HEK293 (cell line): ENCODE measurements around the gene ERICH4.

Experiments used
- CTCF ChIA-PET: fragments of 350-600 bp; formaldehyde crosslinking; extraction: SDS; loops from one replicate; lab custom pipeline; 2021; ENCODE audit warnings: antibody characterized with exemption; lab: Yijun Ruan, JAX
- POLR2A ChIA-PET: fragments of 300-600 bp; formaldehyde crosslinking; extraction: SDS; loops from one replicate; lab custom pipeline; 2020; ENCODE audit warnings: antibody characterized with exemption, inconsistent platforms; lab: Yijun Ruan, JAX
- H3K27ac ChIP-seq: fragments of 200-500 bp; sonication (Bioruptor generic); 2 replicates; pipeline ENCODE4 v1.5.1; 2014; ENCODE audit warnings: low read depth, low read length, control low read depth, inconsistent platforms; ENCODE audit errors: extremely low read depth
- H3K36me3 ChIP-seq, 2 experiments: fragments of 200-500 bp in 1 of 2; sonication (Bioruptor generic) in 1 of 2; 1 replicate in 1 of 2; 2 replicates in 1 of 2; pipeline ENCODE4 v1.5.1; 2014 to 2017; ENCODE audit warnings: inconsistent platforms in 2 of 2, low read length in 2 of 2; ENCODE audit not compliant: control insufficient read depth in 2 of 2, insufficient read depth in 1 of 2
- H3K4me1 ChIP-seq: fragments of 200-500 bp; sonication (Bioruptor generic); 2 replicates; pipeline ENCODE4 v1.5.1; 2014; ENCODE audit warnings: mild to moderate bottlenecking, low read length, inconsistent platforms; ENCODE audit not compliant: control insufficient read depth, insufficient read depth
- H3K4me3 ChIP-seq: 2 replicates; pipeline ENCODE4 v1.5.1; 2011; ENCODE audit warnings: low read depth, mild to moderate bottlenecking, control low read depth, low read length, moderate library complexity
- H3K9me3 ChIP-seq: fragments of 200-500 bp; sonication (Bioruptor generic); 2 replicates; pipeline ENCODE4 v1.5.1; 2014; ENCODE audit warnings: low read depth, low read length, inconsistent platforms; ENCODE audit not compliant: control insufficient read depth, insufficient read depth
- AEBP2 ChIP-seq: fragments of 450-650 bp; formaldehyde crosslinking; IDR thresholded peaks from 2 replicates; pipeline ENCODE4 v1.5.1; 2016; ENCODE audit warnings: missing biosample characterization, missing genetic modification characterization, borderline replicate concordance
- BCL11A ChIP-seq: fragments of 450-650 bp; formaldehyde crosslinking; IDR thresholded peaks from 2 replicates; pipeline ENCODE4 v1.5.1; 2016; ENCODE audit warnings: low read depth, missing biosample characterization, missing genetic modification characterization
- FEZF1 ChIP-seq: fragments of 450-650 bp; formaldehyde crosslinking; IDR thresholded peaks from 2 replicates; pipeline ENCODE4 v1.5.1; 2016; ENCODE audit warnings: missing biosample characterization, missing genetic modification characterization
- MZF1 ChIP-seq: fragments of 450-650 bp; formaldehyde crosslinking; IDR thresholded peaks from 2 replicates; pipeline ENCODE4 v1.5.1; 2017; ENCODE audit warnings: missing biosample characterization, missing genetic modification characterization, borderline replicate concordance
- SP2 ChIP-seq: fragments of 450-650 bp; formaldehyde crosslinking; IDR thresholded peaks from 2 replicates; pipeline ENCODE4 v1.5.1; 2016; ENCODE audit warnings: missing biosample characterization, missing genetic modification characterization
- ZNF133 ChIP-seq: fragments of 450-650 bp; formaldehyde crosslinking; IDR thresholded peaks from 2 replicates; pipeline ENCODE4 v1.5.1; 2016; ENCODE audit warnings: missing biosample characterization, missing genetic modification characterization
- ZNF155 ChIP-seq: fragments of 450-650 bp; formaldehyde crosslinking; IDR thresholded peaks from 2 replicates; pipeline ENCODE4 v1.5.1; 2016; ENCODE audit warnings: missing biosample characterization, missing genetic modification characterization
- ZNF274 ChIP-seq, 2 experiments: fragments of 200-500 bp in 1 of 2; fragments of 450-650 bp in 1 of 2; sonication (Bioruptor generic) in 1 of 2; formaldehyde crosslinking in 1 of 2; IDR thresholded peaks; 2 replicates each; pipeline versions ENCODE4 v1.5.1 to v1.6.1; 2014 to 2016; ENCODE audit warnings: borderline replicate concordance in 1 of 2, inconsistent platforms in 1 of 2, low read length in 1 of 2, missing biosample characterization in 1 of 2, missing genetic modification characterization in 1 of 2
- ZNF302 ChIP-seq: fragments of 450-650 bp; formaldehyde crosslinking; IDR thresholded peaks from 2 replicates; pipeline ENCODE4 v1.5.1; 2016; ENCODE audit warnings: missing biosample characterization, missing genetic modification characterization, low read depth
- ZNF366 ChIP-seq: fragments of 450-650 bp; formaldehyde crosslinking; conservative IDR thresholded peaks from 2 replicates; pipeline ENCODE4 v1.5.1; 2016; ENCODE audit warnings: missing biosample characterization, missing genetic modification characterization
- ZNF37A ChIP-seq: fragments of 450-650 bp; IDR thresholded peaks from 2 replicates; pipeline ENCODE4 v1.5.1; 2018; ENCODE audit warnings: missing biosample characterization, missing genetic modification characterization
- ZNF404 ChIP-seq: fragments of 450-650 bp; formaldehyde crosslinking; IDR thresholded peaks from 2 replicates; pipeline ENCODE4 v1.5.1; 2017; ENCODE audit warnings: missing biosample characterization, missing genetic modification characterization
- ZNF529 ChIP-seq: fragments of 450-650 bp; formaldehyde crosslinking; IDR thresholded peaks from 2 replicates; pipeline ENCODE4 v1.5.1; 2017; ENCODE audit warnings: missing genetic modification characterization, missing biosample characterization; ENCODE audit not compliant: insufficient replicate concordance
- ZNF549 ChIP-seq: fragments of 450-650 bp; IDR thresholded peaks from 2 replicates; pipeline ENCODE4 v1.5.1; 2018; ENCODE audit warnings: missing biosample characterization, missing genetic modification characterization, mild to moderate bottlenecking, inconsistent platforms, moderate library complexity
- ZNF560 ChIP-seq: fragments of 450-650 bp; formaldehyde crosslinking; IDR thresholded peaks from 2 replicates; pipeline ENCODE4 v1.5.1; 2017; ENCODE audit warnings: missing biosample characterization, missing genetic modification characterization, borderline replicate concordance
- ZNF561 ChIP-seq: fragments of 450-650 bp; IDR thresholded peaks from 2 replicates; pipeline ENCODE4 v1.5.1; 2018; ENCODE audit warnings: missing biosample characterization, missing genetic modification characterization, borderline replicate concordance
- ZNF610 ChIP-seq: fragments of 450-650 bp; formaldehyde crosslinking; IDR thresholded peaks from 2 replicates; pipeline ENCODE4 v1.5.1; 2016; ENCODE audit warnings: missing biosample characterization, missing genetic modification characterization, borderline replicate concordance
- ZNF660 ChIP-seq: fragments of 450-650 bp; IDR thresholded peaks from 2 replicates; pipeline ENCODE4 v1.5.1; 2018; ENCODE audit warnings: missing biosample characterization, mild to moderate bottlenecking, missing genetic modification characterization
- ZNF747 ChIP-seq: fragments of 450-650 bp; formaldehyde crosslinking; IDR thresholded peaks from 2 replicates; pipeline ENCODE4 v1.5.1; 2016; ENCODE audit warnings: missing biosample characterization, missing genetic modification characterization
- ZNF777 ChIP-seq: fragments of 450-650 bp; formaldehyde crosslinking; IDR thresholded peaks from 2 replicates; pipeline ENCODE4 v1.5.1; 2017; ENCODE audit warnings: missing biosample characterization, missing genetic modification characterization, borderline replicate concordance
- ZNF837 ChIP-seq: fragments of 450-650 bp; formaldehyde crosslinking; IDR thresholded peaks from 2 replicates; pipeline ENCODE4 v1.5.1; 2016; ENCODE audit warnings: missing biosample characterization, missing genetic modification characterization
- TF ChIP-seq, protein P1 (sequence below): fragments of 450-650 bp; IDR thresholded peaks from 2 replicates; pipeline ENCODE4 v1.5.1; 2018; ENCODE audit warnings: missing biosample characterization, missing genetic modification characterization
- TF ChIP-seq, protein P2 (sequence below): fragments of 450-650 bp; formaldehyde crosslinking; conservative IDR thresholded peaks from 2 replicates; pipeline ENCODE4 v1.5.1; 2016; ENCODE audit warnings: low read depth, missing biosample characterization, missing genetic modification characterization
- TF ChIP-seq, protein P3 (sequence below): fragments of 450-650 bp; formaldehyde crosslinking; IDR thresholded peaks from 2 replicates; pipeline ENCODE4 v1.5.1; 2017; ENCODE audit warnings: missing biosample characterization, missing genetic modification characterization

The ERICH4 gene

DNA sequence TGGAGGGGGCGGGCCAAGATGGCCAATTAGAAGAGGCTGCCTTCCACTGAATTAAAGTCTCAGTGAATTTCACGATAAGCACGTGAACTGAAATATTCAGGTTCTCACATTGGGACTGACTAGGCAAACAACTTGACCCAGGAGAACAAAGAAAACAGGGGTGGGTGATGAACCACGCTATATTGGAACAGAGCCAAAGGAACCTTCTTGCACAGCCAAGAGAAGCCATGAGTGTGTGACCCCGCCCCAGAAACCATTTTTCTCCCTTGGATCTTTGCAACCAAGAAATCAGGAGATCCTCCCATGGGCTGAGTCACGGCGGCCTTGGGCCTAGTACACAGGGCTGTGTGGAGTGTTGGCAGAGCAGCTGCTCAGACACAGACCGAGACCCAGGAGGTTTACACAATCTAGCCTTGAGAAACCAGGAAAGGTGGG, 36.8 kb downstream of the ERICH4 start:
- CTCF ChIA-PET, result interaction anchor here (1.0 to 1.9 kb wide), 4 partner anchors 23 to 162 kb away, joined by 3 to 5 read pairs (median 4); no protein-coding TSS in a partner anchor
- H3K4me3 ChIP-seq, result no peak overlapping the region
- H3K4me1 ChIP-seq, result no peaks in the 10 kb centered on the region
- no peaks in the 10 kb centered on the region for H3K36me3 ChIP-seq
- POLR2A ChIA-PET, result no interaction called here
- H3K9me3 ChIP-seq, result no peaks in the 10 kb centered on the region; the same call in 1 of the 2 replicates
- TF ChIP-seq ZNF837, result no peak
- no peak for TF ChIP-seq MZF1
- TF ChIP-seq SP2 (tag by site-specific recombination), result no peak
- TF ChIP-seq ZNF529 (tag by site-specific recombination), result no peak
- TF ChIP-seq ZNF610 (tag by site-specific recombination), result no peak
- no peak for TF ChIP-seq ZNF274 (IDR thresholded peaks at IDR 0.05; ENCODE audit: low read length)
- no peak for TF ChIP-seq ZNF274 (tag by site-specific recombination; IDR thresholded peaks at IDR 0.05; ENCODE audit: borderline replicate concordance)
- TF ChIP-seq, protein P1, sequence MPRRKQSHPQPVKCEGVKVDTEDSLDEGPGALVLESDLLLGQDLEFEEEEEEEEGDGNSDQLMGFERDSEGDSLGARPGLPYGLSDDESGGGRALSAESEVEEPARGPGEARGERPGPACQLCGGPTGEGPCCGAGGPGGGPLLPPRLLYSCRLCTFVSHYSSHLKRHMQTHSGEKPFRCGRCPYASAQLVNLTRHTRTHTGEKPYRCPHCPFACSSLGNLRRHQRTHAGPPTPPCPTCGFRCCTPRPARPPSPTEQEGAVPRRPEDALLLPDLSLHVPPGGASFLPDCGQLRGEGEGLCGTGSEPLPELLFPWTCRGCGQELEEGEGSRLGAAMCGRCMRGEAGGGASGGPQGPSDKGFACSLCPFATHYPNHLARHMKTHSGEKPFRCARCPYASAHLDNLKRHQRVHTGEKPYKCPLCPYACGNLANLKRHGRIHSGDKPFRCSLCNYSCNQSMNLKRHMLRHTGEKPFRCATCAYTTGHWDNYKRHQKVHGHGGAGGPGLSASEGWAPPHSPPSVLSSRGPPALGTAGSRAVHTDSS (tag by site-specific recombination), result no peak
- TF ChIP-seq, protein P2, sequence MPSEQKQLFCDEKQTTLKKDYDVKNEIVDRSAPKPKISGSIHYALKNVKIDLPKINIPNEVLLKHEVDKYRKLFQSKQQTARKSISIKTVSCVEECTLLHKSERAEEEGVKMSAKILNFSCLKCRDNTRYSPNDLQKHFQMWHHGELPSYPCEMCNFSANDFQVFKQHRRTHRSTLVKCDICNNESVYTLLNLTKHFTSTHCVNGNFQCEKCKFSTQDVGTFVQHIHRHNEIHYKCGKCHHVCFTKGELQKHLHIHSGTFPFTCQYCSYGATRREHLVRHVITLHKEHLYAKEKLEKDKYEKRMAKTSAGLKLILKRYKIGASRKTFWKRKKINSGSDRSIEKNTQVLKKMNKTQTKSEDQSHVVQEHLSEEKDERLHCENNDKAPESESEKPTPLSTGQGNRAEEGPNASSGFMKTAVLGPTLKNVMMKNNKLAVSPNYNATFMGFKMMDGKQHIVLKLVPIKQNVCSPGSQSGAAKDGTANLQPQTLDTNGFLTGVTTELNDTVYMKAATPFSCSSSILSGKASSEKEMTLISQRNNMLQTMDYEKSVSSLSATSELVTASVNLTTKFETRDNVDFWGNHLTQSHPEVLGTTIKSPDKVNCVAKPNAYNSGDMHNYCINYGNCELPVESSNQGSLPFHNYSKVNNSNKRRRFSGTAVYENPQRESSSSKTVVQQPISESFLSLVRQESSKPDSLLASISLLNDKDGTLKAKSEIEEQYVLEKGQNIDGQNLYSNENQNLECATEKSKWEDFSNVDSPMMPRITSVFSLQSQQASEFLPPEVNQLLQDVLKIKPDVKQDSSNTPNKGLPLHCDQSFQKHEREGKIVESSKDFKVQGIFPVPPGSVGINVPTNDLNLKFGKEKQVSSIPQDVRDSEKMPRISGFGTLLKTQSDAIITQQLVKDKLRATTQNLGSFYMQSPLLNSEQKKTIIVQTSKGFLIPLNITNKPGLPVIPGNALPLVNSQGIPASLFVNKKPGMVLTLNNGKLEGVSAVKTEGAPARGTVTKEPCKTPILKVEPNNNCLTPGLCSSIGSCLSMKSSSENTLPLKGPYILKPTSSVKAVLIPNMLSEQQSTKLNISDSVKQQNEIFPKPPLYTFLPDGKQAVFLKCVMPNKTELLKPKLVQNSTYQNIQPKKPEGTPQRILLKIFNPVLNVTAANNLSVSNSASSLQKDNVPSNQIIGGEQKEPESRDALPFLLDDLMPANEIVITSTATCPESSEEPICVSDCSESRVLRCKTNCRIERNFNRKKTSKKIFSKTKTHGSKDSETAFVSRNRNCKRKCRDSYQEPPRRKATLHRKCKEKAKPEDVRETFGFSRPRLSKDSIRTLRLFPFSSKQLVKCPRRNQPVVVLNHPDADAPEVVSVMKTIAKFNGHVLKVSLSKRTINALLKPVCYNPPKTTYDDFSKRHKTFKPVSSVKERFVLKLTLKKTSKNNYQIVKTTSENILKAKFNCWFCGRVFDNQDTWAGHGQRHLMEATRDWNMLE (tag by site-specific recombination), result no peak
- TF ChIP-seq, protein P3, sequence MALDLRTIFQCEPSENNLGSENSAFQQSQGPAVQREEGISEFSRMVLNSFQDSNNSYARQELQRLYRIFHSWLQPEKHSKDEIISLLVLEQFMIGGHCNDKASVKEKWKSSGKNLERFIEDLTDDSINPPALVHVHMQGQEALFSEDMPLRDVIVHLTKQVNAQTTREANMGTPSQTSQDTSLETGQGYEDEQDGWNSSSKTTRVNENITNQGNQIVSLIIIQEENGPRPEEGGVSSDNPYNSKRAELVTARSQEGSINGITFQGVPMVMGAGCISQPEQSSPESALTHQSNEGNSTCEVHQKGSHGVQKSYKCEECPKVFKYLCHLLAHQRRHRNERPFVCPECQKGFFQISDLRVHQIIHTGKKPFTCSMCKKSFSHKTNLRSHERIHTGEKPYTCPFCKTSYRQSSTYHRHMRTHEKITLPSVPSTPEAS (tag by site-specific recombination), result no peak
- no peak for TF ChIP-seq ZNF777 (tag by site-specific recombination)
- TF ChIP-seq ZNF155 (tag by site-specific recombination), result no peak
- no peak for TF ChIP-seq AEBP2 (tag by site-specific recombination)
- TF ChIP-seq ZNF561 (tag by site-specific recombination), result no peak
- TF ChIP-seq, all 188 proteins: peak for 0
- H3K27ac ChIP-seq, result no peak overlapping the region

DNA sequence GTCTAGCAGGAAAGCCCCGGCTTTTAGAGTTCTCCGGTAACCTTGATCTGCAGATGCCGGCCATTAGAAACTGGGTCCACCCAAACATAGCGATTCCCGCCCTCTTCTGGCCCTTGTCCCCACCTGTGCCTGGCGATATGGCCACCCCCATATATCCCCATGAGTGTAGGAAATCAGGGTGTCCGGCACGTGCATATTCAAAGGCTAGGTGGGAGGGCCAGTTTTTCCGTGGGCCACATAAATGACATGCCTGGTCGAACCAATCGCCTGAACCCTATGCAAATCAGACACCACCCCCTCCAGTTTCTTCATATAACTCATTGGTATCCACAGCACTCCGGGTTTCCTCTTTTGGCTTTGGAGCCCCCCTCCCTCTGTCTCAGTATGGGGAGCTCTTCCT, 37.4 kb downstream of the ERICH4 start:
- H3K4me3 ChIP-seq, result no peak overlapping the region
- no peak for TF ChIP-seq ZNF302 (tag by site-specific recombination)
- no peak for TF ChIP-seq ZNF549 (tag by site-specific recombination)
- no peak for TF ChIP-seq ZNF747 (tag by site-specific recombination)
- TF ChIP-seq ZNF529 (tag by site-specific recombination), result no peak
- no peak for TF ChIP-seq ZNF660 (tag by site-specific recombination)
- TF ChIP-seq ZNF366 (tag by site-specific recombination), result no peak
- TF ChIP-seq FEZF1 (tag by site-specific recombination), result no peak
- no peak for TF ChIP-seq ZNF404 (tag by site-specific recombination)
- TF ChIP-seq ZNF133 (tag by site-specific recombination), result no peak
- TF ChIP-seq ZNF37A (tag by site-specific recombination), result no peak
- no peak for TF ChIP-seq BCL11A (tag by site-specific recombination)
- no peak for TF ChIP-seq ZNF274 (IDR thresholded peaks at IDR 0.05; ENCODE audit: low read length)
- no peak for TF ChIP-seq ZNF274 (tag by site-specific recombination; IDR thresholded peaks at IDR 0.05; ENCODE audit: borderline replicate concordance)
- TF ChIP-seq ZNF561 (tag by site-specific recombination), result no peak
- no peak for TF ChIP-seq ZNF560
- TF ChIP-seq, all 188 proteins: peak for 0
- CTCF ChIA-PET, result interaction anchor here (1.0 to 1.9 kb wide), 3 partner anchors 32 to 162 kb away, joined by 3 to 5 read pairs (median 3); no protein-coding TSS in a partner anchor
- Histone ChIP-seq H3K36me3 (no peaks in the 10 kb centered on the region), H3K4me1 (no peaks in the 10 kb centered on the region), H3K27ac (no peak overlapping the region), H3K9me3 (no peaks in the 10 kb centered on the region; the same call in 1 of the 2 replicates)
- POLR2A ChIA-PET, result no interaction called here
